Occipital lobe (tissue), 2 donors: ENCODE results near the gene SPATS1. TPM values are rescaled to one million over a fixed set of nuclear protein-coding genes. Genes with fewer than 3 reads are reported as not detected.
"Not testable (repeated sequence)": the region's sequence is repeated elsewhere in the genome, so short reads cannot be mapped to it uniquely, and the experiment has no call there.

ENCODE experiments used
- DNase-seq: peaks from one replicate; lab custom pipeline; 2025; lab: John Stamatoyannopoulos, UW
- total RNA-seq: library from RNA; depleted of rRNA; stranded (reverse); fragments of >200 nt; gene quantifications from one replicate; pipeline ENCODE4 v1.2.3, GENCODE V29; 2014

SPATS1 gene
- total RNA-seq, 1 donor from 2014 or later: 0.62 TPM

DNA sequence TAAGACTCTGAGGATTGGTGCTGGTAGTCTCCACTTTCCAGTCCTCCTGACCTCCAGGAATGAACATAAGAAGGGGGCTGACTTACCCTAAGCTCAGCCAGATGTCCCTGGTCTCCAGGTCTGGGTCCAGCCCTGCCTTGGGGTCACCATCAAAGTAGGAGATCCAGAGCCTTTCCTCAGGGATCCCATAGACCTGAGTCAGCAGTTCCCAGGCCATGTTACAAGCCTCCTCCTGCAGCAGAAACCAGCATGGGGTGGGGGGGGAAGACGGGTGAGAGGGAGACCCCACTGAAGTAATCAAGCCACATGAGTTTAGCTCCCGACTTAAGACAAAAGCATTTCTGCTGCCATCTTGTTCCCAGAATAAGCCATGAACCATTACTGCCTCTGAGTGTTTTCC, 31.1 kb upstream of the SPATS1 start:
- no peak for DNase-seq

DNA sequence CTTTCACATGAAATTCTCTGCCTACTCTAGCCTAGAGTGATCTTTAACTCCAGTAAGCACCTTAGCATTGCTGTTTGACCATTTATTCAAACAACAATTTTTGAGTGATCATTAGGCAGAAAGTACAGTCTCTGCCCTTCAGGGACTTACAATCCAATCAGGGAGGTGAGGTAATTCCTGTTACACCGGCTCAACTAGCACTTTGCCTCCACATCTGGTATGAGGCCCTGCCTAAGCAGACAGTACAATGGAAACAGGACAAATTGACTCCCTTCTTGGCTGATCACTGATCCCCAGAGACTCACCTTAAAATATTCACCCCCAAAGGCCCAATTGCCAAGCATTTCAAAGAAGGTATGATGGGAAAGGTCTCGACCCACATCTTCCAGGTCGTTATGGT, 30.7 kb upstream of the SPATS1 start:
- no peak for DNase-seq

DNA sequence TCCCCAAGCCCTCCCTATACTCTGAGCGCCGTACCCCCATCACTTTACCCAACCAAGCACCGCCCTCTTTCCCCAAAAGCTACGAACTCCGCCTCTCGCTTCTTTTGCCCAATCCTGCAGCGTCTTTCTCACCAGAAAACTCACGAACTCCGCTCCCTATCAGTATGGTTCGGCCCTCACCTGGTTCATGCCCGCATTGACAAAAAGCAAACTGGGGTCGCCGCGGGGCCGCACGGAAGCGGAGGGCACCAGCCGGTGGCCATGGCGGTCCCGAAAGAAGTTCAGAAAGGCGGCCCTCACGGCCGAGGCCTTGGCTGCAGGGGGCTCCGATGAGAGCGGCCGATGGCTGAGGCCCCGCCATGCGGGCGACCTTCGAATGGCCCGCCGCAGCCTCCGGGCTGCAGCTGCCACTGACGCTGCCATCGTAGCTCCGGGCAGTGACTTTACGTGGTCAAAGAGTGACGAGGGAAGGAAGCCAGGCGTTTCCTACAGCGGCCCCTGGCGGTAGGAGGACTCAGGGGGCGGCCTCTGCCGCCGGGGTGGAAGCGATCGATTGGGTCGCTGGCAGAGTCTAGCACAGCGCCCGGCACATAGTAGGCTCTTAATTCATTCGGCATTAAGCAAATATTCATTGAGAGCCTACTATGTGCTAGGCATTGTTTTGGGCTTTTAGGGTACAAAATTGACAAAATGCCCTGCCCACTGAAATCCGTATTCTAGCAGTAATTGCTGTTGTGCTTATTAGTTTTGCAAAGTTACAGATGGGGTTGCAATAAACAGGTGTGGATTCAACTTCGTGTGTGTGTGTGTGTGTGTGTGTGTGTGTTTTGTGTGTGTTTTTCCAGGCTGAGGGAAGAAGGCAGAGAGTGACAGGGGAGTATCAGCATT, 29.3 kb upstream of the SPATS1 start, which contains the start of gene AARS2:
Gene AARS2 (minus strand): TSS at position 447 of the 888 bp plus-strand sequence. CDS start 24 bp downstream, at position 423.
- DNase-seq: peak; percentile 70

DNA sequence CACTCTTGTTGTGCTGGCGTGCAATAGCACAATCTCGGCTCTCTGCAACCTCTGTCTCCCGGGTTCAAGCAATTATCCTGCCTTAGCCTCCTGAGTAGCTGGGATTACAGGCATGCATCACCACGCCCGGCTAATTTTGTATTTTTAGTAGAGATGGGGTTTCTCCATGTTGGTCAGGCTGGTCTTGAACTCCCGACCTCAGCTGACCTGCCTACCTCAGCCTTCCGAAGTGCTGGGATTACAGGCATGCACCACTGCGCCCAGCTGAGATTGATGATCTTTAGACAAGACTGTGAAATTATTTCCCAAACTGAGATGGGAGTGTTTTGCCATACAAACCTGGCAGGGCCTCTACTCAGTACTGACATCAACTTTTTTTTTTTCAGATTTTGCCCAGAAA, 27.8 kb upstream of the SPATS1 start:
- not testable (repeated sequence) for DNase-seq

DNA sequence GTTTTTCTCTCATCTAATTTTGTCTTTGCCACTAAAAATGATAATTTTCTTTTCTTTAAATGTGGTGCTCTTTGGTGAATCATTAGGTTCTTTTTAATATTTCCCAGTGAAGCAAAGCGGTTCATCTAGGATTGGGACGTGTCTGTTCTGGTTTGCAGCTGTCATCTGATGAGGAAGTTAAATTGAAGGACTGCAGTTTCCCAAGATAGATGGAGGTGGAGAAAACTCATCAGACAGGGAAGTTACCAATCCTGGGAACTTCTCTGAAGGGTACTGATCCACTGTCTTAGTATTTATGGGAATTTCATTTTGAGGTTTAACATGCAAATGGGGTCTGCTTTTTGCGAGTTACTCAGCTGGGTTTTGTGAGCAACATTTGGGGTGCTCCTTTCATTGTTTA, 26.9 kb upstream of the SPATS1 start:
- DNase-seq: no peak

DNA sequence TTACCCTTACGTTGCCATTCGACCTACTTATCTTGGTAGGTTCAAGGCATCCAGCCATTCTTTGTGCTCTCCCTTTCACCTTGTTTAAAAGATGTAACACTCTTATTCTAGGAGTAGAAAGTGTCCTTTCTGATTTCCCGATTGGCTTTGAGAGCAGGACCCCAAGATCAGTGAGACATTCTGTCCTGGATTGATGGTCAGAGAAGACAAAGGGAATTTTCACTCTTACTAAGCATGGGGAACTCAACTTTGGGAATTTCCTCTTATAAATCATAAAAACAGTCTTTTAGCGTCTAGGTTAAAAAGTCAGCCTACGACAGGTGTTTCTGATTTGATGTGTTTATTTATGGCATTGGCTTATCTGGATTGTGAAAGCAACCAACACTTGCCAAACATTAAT, 26.5 kb upstream of the SPATS1 start:
- no peak for DNase-seq

DNA sequence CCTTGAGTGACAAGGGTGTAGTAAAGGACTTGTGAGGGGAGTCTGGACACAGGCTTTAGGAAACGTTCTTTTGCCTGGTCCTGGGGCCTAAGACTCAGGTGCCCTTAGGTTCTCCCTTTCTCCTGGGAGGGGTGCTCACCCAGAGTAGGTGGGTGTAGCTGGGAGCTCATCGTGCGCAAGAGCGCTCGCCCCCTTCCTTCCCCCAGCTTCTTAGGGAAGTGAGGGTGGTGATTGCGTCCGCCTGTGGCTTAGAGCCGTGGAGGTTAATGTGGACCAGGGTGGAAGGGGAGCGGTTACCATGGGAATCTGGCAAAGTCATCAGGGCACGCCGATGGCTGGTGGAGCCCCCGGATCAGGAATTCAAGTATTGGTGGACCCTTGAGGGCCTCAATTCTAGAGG, 26.0 kb upstream of the SPATS1 start:
- DNase-seq: no peak

DNA sequence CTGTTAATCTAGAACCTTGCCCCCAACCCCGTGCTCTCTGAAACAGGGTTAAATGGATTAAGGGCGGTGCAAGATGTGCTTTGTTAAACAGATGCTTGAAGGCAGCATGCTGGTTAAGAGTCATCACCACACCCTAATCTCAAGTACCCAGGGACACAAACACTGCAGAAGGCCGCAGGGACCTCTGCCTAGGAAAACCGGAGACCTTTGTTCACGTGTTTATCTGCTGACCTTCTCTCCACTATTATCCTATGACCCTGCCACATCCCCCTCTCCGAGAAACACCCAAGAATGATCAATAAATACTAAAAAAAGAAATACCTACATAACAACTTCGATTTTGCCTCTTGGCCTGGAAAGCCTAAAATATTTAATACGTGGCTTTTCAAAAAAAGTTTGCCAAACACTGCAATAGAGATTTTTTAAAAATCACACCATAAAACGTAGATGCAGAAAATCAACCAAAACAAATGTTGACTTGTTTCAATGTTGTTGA, 25.3 kb upstream of the SPATS1 start:
- DNase-seq: not testable (repeated sequence)

DNA sequence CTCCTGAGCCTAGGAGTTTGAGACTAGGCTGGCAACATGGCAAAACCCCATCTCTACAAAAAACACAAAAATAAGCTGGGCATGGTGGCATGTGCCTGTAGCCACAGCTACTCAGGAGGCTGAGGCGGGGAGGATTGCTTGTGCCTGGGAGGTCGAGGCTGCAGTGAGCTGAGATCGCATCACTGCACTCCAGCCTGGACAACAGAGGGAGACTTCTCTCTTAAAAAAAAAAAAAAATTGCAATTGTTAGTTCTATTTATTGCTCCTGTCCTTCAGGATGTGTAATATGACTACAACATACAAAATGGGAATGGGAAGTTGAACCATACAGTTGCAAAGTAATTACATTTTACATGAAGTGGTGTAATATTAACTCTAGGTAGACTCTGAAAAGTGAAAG, 21.2 kb upstream of the SPATS1 start:
- DNase-seq: no peak

DNA sequence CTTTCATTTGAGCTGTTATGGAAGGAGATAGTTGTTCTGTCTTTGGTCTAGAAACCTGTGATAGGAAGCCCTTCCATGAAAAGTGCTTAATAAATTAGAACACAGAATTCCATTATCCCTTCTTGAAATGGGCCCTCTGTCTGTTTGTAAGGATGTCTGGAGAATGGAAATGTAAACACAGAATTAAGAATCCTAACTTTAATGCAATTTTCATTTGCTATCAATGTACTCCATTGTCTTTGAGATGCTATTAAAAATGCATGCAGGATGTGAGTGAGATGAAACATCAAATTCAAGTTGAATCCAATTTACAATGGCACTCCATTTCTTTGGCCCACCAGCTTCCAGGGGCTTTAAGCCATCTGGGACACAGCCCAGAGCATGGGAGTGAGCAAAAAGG, 15.4 kb upstream of the SPATS1 start:
- DNase-seq: no peak

DNA sequence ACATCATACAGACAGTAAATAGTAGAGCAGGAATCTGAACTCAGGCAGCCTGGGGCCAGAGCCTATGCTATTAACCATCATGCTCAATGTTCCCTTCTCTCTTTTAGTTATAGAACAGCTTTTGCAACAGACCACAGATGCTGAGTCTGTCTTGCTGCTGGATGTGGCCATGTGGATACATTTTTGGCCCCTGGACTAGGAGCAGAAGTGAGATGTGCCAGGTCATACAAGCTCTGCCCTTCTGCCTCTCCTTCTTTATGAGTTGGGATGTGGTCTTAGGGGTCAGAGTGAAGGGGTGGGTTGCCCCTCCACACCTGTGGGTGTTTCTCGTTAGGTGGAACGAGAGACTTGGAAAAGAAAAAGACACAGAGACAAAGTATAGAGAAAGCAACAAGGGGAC, 14.7 kb upstream of the SPATS1 start:
- no peak for DNase-seq

DNA sequence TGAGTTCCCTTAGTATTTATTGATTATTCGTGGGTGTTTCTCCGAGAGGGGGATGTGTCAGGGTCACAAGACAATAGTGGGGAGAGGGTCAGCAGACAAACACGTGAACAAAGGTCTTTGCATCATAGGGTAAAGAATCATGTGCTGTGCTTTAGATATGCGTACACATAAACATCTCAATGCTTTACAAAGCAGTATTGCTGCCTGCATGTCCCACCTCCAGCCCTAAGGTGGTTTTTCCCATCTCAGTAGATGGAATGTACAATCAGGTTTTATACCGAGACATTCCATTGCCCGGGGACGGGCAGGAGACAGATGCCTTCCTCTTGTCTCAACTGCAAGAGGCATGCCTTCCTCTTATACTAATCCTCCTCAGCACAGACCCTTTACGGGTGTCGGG, 14.2 kb upstream of the SPATS1 start:
- DNase-seq: not testable (repeated sequence)

DNA sequence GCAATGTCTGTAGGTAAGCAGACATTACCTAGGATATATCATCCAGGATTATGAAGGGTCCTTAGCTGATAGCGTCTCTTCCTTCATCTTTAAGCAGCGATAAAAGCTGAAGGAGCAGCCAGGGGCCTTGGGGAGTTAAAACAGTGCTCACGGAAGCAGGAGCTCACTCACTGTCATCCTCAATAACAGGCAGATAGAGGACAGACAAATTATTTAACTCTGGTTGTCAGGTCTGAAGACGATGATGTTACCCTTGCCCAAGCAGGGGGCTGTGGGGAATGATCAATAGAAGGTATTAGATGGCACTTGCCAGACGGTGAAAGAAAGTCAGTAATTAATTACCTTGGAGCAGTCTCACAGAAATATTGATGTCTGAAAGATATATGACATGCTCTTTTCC, 12.6 kb upstream of the SPATS1 start:
- DNase-seq: no peak

DNA sequence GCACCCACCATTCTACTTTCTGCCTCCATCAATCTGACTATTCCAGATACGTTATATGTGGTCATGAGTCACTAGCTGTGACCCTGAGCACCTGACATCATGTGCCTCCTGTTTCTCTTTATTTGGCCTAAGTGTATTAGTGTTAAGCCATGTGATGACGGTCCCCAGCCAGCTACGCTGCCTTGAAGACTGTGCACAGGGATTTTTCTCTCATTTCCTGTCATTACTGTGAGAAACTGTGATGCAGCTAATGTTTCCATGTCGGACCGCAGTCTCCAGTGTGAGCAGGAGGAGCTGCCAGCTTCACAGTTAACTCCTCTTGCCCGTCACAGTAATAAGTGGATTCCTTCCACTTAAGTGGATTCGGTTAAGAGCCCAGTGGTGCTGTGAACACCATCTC, 9.9 kb upstream of the SPATS1 start:
- no peak for DNase-seq

DNA sequence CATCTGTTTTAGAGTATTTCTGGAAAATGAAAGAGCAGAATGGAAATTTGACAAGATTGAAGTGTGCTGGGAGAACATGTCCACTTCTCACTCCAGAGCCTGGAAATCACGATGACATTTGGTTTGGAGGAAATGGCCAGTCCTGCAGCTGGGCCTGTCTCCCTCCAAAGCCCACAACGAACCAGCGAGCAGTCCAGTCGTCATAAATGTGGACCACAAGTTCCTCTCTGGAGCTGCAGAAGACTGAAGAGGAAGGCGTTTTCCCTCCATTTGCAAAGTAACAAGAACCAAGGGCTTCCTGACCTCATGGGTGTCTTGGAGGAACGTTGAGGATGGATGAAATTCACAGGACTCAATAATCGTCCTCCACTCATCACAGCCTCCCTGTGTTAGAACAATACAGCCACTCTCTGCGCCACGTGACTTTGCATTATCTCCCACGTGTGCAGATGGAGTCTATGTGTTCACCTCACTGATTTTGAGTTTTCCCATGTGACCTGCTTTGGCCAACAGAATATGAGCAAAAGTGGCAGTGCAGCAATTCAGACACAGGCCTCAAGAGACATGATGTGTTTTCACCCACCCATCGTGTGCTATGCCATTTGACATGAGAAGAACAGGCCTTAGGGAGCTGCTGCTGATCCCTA, 9.1 kb upstream of the SPATS1 start:
- no peak for DNase-seq

DNA sequence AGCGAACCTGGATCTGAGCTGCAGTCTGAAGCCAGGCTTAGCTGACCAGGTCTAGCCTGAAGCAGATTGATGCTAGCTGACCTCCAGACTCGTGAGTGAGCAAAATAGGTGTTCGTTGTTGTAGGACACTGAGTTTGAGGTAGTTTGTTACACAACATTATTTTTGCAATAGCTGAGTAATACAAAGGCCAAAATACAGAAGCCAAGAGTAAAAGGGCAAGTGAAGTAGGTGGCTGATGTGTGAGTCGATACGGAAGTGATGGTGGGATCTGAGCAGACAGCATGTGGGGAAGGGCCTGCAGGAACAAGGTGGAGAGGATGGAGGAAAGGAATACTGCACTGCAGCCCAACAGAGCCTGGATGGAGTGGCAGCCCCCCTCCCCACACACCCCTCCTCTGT, 8.5 kb upstream of the SPATS1 start:
- no peak for DNase-seq

DNA sequence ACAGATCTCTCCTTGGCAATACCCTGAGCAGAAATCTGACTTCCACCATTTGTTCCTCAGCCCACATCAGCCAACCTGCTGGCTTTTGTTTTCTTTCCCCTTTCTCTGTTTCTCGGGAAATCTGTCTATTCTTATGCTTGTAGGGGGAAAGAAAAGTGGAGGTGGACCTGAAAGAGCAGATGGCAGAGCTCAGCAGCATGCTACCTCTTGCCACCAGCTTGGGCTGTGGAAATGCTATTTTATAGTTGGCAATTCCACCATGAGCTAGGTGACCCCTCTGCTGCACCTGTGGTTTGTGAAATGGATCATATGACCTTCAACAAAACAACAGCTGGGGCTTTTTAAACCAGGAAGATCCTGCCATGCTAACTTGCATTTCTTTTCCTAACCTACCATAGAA, 6.8 kb upstream of the SPATS1 start:
- DNase-seq: no peak

DNA sequence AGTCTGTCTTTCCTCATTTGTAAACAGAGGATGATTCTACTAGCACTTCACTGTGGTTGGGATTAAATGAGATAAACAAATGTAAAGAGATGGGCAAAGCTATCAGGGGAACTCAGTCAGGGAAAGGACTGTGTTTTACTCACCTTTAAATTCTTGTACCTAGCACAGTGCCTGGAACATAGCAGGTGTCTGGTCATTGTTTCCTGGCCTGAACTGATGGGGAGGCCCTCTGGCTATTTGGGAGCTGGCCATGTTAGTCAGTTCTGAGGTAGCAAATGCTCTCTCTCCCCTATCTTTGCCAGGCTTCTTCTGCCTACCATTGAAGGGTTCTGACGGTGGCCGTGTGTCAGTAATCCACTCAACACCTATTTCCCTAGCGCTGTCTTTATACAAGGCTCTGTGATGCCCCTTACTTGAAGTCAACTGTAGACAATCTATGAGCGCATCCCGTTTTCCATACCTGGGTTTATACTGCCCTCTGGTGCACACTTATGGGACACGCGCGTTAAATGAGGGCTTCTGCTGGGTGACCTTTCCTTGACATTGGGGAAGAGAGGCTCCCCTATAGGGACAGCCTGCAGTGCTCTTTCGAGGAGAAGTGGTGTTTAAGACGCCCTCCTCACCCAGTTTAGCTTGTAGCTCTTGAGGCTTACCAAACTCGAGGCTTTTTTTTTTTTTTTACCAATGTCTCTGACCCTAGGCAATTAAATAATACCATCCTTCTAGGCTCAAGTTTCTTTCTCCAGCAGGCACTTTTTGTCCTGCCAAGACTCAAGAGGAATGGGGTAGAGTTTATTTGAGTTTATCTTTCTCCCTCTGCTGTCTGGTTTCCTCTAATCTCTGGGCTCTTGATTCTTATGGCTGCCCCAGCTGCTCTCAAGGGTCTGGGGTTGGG, 4.0 kb upstream of the SPATS1 start:
- DNase-seq: peak; percentile 22

DNA sequence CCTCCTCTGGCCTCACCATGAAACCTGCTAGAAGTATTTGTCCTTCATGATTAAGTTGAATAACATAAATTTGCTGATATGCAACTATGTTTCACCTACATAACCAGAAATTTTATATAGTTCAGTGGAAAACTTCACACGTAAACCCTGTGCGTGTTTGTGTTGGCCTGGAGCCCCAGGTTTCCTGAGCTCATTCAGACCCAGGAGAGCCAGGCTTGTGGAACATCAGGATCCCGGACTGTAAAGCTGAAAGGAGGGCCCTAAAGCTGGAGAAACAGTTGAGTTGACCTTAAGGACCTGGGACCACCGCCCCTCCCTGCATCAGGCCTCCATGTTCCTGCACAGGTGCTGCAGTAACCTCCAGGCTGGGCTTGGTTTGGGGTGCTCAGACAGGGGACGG, 3.1 kb upstream of the SPATS1 start:
- DNase-seq: no peak

DNA sequence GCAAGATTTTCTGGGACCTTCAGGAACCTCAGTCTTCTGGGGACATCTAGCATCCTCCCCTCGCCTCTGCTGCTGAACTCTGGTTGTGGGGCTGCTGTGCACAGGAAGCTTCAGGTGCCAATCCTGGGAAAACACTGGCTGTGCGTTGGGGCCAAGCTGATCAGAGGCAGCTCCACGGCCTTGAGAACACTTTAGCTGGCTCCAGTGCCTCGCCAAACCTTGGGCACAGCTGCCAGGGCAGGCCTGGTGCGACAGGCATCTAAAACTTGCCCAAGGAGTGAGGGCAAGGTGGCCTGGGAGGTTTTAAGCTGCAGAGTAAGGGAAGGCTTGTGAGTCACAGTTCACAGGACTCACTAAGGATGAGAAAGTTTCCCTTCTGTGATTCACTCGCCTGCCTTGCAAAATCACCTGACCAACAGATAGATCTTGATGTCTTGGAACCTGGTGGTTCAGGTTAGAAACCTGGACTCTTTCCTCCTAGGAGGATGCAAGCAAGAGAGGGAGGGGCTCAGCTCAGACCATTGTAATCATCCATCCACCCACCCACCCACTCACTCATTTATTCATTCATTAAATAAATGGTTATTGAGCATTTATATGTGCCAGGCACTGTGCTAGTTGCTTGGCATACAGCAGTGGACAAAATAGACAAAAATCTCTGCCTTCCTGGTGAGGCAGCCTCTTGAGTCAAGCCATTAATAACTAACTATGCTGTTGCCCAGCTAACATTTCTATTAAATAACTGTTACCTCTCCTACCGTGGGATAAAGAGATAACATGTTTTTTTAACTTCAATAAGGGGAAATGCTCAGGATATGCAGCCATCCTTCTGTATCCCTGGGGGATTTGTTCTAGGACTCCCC, 2.5 kb upstream of the SPATS1 start:
- DNase-seq: no peak
